NCI-H2196 treated with DMSO at 0.1 percent for 48 hours (cell line): Measurements from ENCODE around the gene ANKMY1.

Experiments
- DNase-seq: peaks from one replicate; lab custom pipeline; 2025; ENCODE audit not compliant: unreplicated experiment; lab: John Stamatoyannopoulos, UW

The ANKMY1 gene

GRCh38 chr2:240557808-240558207 is at the start of gene ANKMY1:
TSS of gene ANKMY1 (minus strand) at chr2:240557988. CDS start at chr2:240557335, 653 bp downstream.
- DNase-seq, result no peak

GRCh38 chr2:240605867-240606743 is 48.3 kb upstream of the ANKMY1 start:
- no peak for DNase-seq

- no peak for DNase-seq
Observed at GRCh38 chr2:240604939-240605716, 47.3 kb upstream of the ANKMY1 start.

GRCh38 chr2:240604291-240604938 is 46.6 kb upstream of the ANKMY1 start:
- DNase-seq, result peak; percentile 80

- no peak for DNase-seq
Observed at GRCh38 chr2:240603846-240604245, 46.1 kb upstream of the ANKMY1 start.

GRCh38 chr2:240603081-240603835 is 45.5 kb upstream of the ANKMY1 start:
- DNase-seq, result no peak

GRCh38 chr2:240602266-240603050 is 44.7 kb upstream of the ANKMY1 start:
- DNase-seq, result no peak

- no peak for DNase-seq
Observed at GRCh38 chr2:240601831-240602160, 44.0 kb upstream of the ANKMY1 start.

GRCh38 chr2:240601061-240601830 is 43.5 kb upstream of the ANKMY1 start:
- DNase-seq, result no peak

- no peak for DNase-seq
Observed at GRCh38 chr2:240600451-240600961, 42.7 kb upstream of the ANKMY1 start.

GRCh38 chr2:240599141-240599583 is 41.4 kb upstream of the ANKMY1 start:
- no peak for DNase-seq

GRCh38 chr2:240598311-240598911 is 40.6 kb upstream of the ANKMY1 start:
- no peak for DNase-seq

GRCh38 chr2:240597419-240598181 is 39.8 kb upstream of the ANKMY1 start:
- DNase-seq, result no peak

- DNase-seq, result no peak
Observed at GRCh38 chr2:240597054-240597418, 39.2 kb upstream of the ANKMY1 start.

- no peak for DNase-seq
Observed at GRCh38 chr2:240596491-240596931, 38.7 kb upstream of the ANKMY1 start.

GRCh38 chr2:240596080-240596460 is 38.3 kb upstream of the ANKMY1 start:
- no peak for DNase-seq

GRCh38 chr2:240595381-240596079 is 37.7 kb upstream of the ANKMY1 start:
- no peak for DNase-seq
